ENCODE data around the gene CAMK1D.
"Not testable (repeated sequence)": the region's sequence is repeated elsewhere in the genome, so short reads cannot be mapped to it uniquely, and the experiment has no call there.

Gene CAMK1D

DNA sequence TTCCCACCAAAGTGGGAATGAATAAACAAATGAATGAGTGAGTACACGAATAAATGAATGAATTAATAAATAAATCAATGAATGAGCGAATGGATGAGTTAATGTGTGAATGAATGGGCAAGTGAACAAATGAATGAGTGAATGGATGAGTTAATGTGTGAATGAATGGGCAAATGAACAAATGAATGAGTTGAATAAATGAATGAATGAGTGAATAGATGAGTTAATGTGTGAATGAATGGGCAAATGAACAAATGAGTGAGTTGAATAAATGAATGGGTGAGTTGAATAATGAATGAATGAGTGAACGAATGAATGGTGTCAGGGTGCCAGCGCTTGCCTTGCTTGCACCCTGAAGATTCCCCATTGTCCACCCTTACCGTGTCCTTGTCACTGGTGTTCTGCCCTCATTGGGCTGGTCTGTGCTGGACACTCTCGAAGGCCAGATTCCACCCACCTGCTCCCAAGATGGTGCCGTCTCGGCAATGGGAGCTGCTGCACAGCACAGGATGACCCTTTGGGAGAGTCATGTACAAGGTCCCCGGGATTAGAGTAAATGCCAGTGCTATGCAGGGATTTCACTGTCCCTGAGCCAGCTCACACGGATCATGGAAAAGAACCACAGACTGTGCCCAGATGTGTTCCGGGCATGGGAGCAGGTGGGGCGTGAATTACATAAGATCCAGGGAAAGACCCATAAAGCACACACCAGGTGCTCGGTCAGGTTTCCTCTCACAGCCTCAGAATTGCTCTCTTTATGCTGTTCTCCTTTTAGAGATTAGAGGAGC lies 83.2 kb downstream of the CAMK1D start:
- peak; percentile 26 for DNase-seq

DNA sequence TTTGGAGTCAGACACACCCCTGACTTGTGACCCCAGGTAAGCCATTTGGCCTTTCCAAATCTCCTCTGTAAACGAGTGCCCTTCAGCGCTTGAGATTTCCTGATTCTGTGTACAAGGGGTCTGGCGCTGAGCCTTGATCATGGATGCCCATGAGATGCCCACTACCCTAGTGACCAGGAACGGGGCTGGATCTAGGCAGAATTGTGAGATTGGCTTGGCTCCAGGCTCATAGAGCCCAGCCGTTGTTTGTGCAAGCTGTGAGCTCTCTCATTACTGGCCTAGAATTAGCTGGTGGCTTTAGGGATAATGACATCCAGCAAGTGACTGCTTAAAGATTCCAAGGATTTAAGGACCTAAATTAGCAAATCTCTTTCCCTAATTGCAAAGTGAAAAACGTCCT lies 84.9 kb downstream of the CAMK1D start:
- no peak for DNase-seq

DNA sequence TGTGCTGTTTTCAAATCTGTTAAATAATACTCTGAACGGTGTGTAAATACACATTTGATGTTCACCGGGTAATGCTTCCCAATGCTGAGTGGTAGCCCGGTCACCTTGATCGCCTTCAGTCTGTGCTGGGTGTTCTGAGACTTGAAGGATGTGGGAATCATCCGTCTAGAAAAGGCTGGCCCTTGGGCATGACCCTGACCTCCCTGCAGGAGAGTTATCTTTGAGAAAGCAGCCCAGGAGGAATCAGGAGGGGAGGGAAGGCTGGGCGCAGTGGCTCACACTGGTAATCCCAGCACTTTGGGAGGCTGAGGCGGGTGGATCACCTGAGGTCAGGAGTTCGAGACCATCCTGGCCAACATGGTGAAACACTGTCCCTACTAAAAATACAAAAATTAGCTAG lies 85.3 kb downstream of the CAMK1D start:
- not testable (repeated sequence) for DNase-seq

DNA sequence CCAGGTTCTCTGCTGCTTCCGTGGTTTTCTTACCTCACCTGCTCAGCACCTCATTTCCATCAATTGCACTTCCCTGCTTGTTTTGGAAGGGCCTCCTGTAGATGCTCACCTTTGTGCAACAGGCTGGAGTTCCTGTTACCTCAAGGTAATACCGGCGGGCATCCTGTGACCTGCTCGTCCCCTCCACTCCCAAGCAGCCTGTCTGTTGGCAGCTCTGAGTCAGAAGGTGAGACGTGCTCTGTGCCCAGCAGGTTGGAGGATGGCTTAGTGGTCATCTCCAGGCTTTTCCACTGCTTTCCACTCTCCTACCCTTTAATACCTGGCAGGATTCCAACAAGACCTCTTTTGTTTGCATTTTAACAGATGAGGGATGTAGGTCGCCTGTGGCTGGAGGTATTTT lies 86.0 kb downstream of the CAMK1D start:
- DNase-seq = no peak

DNA sequence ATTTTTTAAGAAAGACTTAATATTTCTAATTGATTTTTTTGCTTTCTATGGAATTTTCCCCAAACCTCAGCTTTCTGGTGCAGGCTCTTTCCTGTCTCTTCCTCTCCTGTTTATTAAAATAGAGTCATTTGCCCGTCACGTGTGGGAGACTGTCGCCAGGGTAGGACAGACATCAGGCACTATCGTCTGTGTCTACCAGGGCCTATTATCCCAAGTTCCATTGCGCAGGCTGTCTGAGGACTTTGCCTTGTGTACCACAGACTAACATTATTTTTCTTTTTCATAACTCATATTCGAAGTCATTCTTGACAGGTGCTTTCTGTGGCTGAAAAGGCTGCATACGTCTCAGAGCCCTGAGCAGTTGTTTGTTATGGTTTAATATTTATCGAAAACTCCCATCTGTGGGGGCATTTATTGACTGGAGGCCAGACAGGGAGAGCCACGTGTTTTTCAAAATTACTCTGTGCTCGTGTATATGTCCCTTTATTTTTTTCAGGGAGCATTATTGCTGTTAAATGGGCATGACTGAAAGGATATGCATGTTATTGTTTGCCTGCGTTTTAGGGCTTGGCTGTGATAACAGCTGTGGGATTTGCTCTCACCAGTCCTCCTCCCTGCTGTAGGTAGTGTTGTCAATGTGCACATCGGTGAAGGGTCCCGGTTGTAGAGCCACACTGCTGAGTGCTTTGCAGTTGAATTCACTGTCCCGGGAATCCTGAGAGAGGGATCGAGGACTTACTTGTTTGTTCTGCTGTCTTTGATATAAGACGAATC lies 89.8 kb downstream of the CAMK1D start:
- DNase-seq = no peak

DNA sequence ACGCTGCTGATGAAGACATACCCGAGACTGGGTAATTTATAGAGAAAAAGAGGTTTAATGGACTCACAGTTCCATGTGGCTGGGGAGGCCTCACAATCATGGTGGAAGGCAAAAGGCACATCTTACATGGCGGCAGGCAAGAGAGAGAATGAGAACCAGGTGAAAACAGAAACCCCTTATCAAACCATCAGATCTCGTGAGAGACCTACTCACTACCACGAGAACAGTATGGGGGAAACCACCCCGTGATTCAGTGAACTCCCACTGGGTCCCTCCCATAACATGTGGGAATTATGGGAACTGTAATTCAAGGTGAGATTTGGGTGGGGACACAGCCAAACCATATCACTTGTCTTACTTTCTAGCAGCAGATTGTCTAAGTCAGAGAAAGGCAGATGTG lies 90.4 kb downstream of the CAMK1D start:
- not testable (repeated sequence) for DNase-seq

DNA sequence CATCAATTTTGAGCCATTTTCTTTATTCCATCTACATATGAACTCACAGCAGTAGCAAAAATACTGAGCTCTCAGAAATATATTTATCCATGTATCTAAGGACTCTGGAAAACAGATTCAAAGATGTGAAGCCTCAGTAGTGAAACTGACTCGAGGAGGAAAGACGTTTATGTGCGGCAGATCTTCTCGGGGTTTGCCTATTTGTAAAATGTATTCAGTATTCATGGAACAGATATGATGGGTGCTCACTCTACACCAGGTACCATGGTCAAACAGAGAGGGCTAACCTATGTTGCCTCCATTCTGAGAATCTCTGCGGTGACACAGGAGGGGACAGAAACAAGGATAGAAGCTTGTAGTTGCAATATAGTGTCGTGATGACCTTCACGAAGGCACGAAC lies 93.7 kb downstream of the CAMK1D start:
- no peak for DNase-seq

DNA sequence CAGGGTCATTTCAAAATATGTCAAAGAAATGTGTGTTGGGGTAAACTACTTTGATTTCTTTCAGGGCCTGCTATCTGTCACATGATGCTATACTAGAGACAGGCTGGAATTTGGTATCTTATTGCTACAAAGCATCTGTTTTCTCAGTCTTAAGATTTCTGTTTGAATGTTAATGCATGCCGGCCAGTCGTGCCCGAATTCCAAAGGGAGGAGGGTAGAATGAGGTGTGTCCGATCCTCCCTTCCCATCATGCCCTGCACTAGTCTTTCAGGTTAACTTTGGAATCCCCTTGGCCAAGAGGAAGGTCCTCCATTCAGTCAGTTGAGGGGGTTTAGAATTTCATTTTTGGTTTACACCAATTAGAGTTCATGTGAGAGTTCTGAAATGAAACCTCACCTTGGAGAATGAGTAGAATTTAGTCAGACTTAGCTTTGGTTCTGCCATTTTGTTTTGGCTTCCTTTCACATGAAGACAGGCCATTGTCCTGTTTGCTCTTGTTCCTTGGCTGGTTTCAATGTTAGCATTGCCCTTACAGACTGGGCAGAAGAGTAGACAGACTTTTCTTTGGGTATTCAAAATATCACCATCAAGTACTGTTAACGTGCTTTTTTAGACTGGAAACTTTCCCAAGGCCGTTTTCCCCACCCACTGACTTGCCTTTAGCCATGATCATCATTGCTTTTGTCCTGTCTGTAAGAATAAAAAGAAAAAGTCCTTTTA lies 95.8 kb downstream of the CAMK1D start:
- no peak for DNase-seq

DNA sequence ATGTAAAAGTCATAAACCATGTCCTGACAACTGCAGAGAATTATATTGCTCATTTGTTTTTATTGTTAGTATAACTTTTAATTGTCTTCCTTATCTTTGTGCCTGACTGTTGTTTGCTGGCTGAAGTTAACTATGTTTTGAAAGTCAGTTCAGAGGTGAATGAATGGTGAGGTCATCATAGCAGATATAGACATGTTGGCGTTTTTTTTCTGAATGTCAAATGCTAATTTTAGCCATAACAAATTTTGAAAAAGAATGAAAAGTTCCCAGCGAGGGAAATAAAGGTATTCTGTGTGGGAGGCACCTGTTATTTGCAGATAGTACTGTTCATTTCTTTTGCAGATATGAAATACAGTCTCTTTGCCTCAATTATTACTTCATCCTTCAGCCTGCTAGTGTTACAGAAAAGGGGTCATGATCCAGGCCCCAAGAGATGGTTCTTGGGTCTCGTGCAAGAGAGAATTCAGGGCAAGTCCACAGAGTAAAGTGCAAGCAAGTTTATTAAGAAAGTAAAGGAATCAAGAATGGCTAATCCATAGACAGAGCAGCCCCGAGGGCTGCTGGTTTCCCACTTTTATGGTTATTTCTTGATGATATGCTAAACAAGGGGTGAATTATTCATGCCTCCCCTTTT lies 96.5 kb downstream of the CAMK1D start:
- DNase-seq = no peak

DNA sequence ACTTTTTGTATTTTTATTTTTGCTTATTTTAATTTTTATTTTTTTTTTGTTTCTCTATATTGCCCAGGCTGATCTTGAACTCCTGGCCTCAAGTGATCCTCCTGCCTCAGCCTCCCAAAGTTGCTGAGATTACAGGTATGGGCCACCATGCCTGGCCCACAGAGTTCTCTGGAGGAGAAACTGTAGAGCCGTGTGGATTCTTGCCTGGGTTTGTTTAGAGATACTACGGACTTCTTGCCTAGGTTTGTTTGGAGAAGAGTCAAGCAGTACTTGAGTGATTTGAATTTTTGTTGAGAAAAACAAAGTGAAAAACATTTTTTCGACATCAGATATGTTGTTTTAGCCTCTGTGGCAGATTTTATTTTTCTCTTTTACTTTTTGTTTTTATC lies 99.0 kb downstream of the CAMK1D start:
- no peak for DNase-seq

DNA sequence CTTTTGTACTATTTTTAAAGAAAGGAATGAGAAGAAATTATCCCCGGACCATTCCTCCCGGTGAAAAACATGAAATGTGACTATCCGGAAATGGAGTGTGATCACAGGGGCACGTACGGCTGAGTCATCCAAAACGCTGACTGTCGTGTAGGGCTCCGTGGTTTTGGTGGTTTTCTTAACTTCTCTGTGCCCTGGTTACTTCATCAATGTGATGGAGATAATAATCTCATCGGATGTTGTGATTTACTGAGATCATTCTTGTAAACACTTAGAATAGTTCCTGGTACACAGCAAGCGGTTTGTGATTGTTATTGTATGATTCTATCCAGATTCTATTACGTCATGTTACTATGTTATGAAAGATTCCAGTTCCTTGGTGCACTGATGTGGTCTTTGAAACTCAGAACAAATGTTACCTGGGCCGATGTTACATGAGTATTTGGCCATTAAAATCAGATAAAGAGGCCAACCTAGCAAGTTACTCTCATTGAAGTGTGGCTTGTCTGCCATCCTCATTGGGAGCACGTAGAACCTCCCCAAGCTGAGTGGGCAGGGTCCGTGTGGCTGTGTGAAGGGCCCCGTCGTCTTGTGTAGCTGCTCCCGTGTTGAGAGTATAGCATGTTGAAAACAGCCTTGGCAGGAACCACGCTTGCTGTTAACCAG lies 99.5 kb downstream of the CAMK1D start:
- no peak for DNase-seq

DNA sequence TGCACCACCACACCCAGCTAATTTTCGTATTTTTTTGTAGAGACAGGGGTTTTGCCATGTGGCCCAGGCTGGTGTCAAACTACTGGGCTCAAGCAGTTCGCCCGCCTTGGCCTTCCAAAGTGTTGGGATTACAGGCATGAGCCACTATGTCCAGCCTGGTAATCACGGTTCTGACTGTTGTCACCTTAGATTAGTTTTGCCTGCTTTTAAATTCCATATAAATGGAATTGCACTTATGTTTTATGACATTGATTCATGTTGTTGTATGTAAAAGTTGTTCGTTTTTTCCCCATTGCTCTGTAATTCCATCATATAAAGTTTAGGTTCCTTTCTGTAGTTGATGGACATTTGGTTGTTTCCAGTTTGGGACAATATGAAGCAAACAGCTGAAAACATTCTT lies 106.0 kb downstream of the CAMK1D start:
- DNase-seq = no peak

DNA sequence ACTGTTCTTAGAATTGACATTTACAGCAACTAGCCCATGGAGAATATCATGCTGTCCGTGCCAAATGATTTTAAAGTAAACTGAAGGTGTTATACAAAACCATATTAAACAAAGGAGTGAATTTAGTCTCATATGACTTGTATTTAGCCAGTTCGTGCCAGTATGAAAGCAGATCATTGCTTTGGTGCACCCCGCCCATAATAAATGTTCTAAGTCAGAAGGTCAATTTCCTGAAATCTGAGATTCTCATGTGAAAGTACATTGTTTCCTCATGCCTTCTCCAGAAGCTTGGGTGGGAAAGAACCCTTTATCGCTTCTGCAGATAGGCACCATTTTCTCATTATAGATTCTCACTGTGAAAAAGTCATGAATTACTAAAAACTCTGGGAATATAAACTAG lies 106.4 kb downstream of the CAMK1D start:
- DNase-seq = no peak

DNA sequence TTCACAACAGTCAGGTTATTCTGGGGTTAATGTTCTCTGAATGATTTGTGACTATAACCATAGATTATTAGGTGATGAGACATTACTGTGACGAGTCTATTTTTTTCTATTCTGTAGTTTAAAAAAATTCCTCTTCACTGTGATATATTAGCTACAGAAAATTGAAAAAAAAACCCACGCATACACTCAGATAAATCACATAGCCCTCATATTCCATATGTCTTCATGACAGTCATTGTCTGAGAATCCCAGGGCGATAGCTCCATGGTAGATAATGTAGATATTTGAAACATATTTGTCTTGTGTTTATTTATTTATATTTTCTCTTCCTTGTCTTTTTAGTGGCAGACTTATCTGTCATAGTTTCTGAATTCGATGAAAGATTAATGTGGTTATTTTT lies 110.0 kb downstream of the CAMK1D start:
- DNase-seq = no peak

DNA sequence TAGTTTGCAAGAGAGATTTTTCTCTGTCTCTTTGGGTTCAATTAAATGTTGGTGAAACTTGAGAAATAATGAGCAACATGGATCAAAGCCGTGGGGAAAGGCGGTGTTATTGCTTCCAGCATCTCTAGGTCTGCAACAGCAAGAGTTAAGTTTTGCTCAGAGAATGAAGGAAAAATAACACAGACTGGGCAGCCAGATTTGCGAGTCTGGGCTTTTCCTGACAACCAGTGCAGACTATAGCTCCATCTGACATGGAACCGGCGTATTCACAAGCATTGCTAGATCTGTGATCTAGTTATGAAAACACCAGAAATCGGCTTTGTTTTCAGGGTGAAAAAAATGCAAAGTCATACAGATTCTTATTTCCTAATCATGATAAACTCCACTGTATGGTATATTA lies 110.4 kb downstream of the CAMK1D start:
- no peak for DNase-seq

DNA sequence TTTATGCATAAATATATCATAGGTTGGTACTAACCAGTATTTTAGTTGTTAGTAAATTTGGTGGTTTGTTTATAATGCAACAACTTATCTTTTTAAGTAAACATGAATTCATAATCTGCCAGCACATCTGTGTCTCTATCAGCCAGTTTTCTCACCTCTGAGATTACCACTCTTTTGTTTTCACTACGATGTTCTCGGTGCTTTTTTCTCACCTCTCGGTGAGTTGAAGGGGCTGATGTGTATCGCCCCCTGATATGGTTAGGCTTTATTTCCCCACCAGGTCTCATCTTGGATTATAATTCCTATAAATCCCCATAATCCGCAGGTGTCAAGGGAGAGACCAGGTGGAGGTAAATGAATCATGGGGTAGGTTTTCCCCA lies 114.1 kb downstream of the CAMK1D start:
- DNase-seq = no peak

DNA sequence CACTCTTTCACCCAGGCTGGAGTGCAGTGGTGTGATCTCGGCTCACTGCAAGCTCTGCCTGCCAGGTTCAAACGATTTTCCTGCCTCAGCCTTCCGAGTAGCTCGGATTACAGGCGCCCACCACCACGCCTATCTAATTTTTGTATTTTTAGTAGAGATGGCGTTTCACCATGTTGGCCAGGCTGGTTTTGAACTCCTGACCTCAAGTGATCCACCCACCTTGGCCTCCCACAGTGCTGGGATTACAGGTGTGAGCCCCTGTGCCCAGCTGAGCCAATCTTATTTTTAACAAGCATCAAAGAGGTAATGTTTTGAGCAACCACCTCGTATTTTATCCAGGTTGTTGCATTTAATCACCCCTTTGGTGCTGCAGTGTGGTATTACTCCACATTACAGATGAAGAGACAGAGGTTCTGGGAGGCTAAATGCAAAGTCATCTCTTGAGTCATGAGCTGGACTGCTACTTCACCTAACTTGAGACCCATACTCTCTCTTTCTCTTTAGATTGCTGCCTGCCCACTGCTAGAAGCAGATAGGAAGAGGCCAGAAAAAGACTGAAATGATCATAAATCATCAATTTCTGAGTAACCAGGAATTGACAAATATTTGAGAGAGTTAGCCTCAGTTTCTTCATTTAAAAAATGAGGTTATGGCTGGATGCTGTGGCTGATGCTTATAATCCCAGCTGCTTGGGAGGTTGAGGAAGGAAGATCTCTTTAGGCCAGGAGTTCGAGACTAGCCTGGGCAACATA lies 116.2 kb downstream of the CAMK1D start:
- no peak for DNase-seq

DNA sequence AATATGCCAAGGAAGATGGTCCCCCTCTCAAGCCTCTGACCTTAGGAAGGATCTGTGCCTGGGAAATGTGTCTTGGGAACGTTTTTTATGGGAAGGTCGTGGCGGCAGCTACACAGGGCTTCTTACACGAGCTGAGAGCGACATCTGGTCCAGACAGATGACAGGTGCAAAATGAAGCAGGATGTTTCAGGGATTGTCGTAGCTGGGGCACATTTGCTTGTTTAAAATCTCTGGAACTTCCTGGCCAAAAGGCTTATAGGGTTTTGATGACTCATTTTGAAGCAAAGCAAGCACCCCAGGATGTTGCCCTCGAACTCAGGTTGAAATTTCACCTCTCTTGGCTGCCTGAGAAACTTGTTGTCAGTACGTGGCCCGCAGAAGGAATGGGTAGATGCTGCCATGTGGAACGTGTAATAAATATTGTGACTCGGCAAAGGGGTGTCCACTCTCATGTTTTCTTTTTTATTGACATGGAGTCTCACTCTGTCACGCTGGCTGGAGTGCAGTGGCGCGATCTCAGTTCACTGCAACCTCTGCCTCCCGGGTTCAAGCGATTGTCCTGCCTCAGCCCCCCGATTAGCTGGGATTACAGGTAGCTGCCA lies 117.5 kb downstream of the CAMK1D start:
- DNase-seq = peak; percentile 67

DNA sequence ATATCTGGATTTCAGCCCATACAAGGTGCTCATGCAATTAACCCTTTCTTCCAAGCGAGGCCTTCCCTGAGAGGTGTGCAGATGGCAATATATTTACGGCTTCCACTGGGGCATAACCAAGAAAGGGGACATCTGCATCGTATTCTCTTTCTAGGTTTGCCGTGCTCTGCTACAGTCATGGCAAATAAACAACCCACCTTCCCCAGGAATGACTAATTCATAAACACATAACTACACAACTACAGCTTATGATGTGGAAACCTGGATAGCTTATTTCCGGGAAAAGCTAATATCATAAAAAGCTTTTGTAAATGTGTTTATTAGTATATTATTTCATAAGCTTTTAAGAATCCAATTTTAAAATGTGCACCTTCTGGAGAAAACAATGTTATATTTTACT lies 120.0 kb downstream of the CAMK1D start:
- DNase-seq = peak; percentile 61

DNA sequence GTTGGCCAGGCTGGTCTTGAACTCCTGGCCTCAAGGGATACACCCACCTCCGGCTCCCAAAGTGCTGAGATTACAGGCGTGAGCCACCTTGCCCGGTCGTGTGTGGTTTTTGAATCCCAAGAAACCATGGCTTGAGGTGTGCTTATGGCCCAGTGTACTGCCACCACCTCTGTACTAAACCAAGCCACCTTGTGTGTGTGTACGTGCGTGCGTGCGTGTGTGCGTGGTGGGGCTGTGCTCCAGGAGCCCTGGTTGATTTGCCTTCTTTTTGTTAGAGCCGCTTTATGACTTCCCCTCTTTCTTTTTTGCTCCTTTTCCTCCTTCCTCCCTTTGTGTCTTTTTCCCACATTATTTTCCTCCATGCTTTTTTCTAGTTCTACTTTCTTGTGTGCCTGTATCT lies 121.4 kb downstream of the CAMK1D start:
- no peak for DNase-seq

DNA sequence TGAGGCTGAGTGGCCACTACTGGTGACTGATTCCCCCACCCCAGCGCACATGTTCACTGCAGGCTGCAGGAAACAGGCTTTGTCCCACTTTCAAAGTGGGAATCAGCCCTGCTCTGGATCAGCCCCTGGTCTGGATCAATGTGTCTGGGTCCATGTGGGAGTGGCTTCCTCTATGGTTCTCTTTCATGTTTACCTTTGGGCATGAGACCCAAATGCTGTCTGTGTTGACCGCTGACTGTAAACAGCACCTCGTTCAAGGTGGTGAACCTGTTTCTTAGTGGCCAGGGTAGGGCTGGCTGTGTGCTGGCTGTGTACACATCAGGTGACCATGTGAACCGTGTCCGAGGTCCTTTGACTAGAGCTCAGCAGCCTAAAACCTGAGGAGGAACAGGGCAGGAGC lies 121.8 kb downstream of the CAMK1D start:
- DNase-seq = no peak

DNA sequence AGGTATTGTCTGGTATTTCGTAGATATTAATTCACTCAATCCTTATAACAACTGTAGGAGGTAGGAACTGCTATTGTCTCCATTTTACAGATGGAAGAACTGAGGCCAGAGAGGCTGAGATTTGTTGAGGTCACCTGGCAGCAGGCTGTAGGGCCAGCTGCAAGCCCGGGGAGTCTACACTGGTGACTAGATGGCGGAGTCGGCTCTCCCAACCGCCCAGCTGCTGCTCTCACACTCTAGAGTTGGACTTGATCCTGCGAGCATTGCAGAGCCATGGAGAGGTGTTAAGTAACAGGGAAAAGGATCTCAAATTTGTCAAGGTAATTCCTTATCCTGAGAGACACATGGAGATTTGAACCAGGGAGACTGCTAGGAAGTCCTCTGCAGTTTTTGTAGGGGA lies 124.1 kb downstream of the CAMK1D start:
- no peak for DNase-seq

All from NCI-H2171 (cell line).